Mesothelial cell of epicardium (in vitro differentiated cells): ENCODE measurements around the gene KRT72. TPM values are rescaled to one million over a fixed set of nuclear protein-coding genes. Genes with fewer than 3 reads are reported as not detected.

Experiments used
- DNase-seq, 2 experiments: peaks; one replicate each; pipeline ENCODE4 v3.0.0; 2021; ENCODE audit warnings: low spot score in 2 of 2; ENCODE audit not compliant: unreplicated experiment in 2 of 2
- H3K27ac Mint-ChIP-seq: 2 replicates; pipeline ENCODE4 v1.8.0; 2021; ENCODE audit warnings: mixed read lengths
- H3K27me3 Mint-ChIP-seq: 2 replicates; pipeline ENCODE4 v1.8.0; 2021; ENCODE audit warnings: low read depth, mixed read lengths
- H3K36me3 Mint-ChIP-seq: 2 replicates; pipeline ENCODE4 v1.8.0; 2021; ENCODE audit warnings: mixed read lengths
- H3K4me1 Mint-ChIP-seq: 2 replicates; pipeline ENCODE4 v1.8.0; 2021; ENCODE audit warnings: mixed read lengths
- H3K4me3 Mint-ChIP-seq: 2 replicates; pipeline ENCODE4 v1.8.0; 2021; ENCODE audit warnings: mild to moderate bottlenecking, moderate library complexity, mixed read lengths
- H3K9me3 Mint-ChIP-seq: 2 replicates; pipeline ENCODE4 v1.8.0; 2021; ENCODE audit warnings: mixed read lengths
- total RNA-seq: library from RNA; stranded (reverse); gene quantifications from 3 replicates; pipeline ENCODE4 v1.2.1, GENCODE V29; 2021
- TF ChIP-seq, protein P1 (sequence below): fragments of 200-600 bp; sonication (generic); IDR thresholded peaks from one replicate; pipeline ENCODE4 v1.5.0; 2021; ENCODE audit warnings: antibody characterized with exemption; ENCODE audit not compliant: unreplicated experiment

Gene KRT72
- total RNA-seq, 1 donor from 2014 or later = not detected

- peaks cover 78% of the 10 kb centered on the region for H3K27me3 Mint-ChIP-seq
- H3K36me3 Mint-ChIP-seq = no peaks in the 10 kb centered on the region
- H3K4me3 Mint-ChIP-seq = no peak overlapping the region
- no peak overlapping the region for H3K27ac Mint-ChIP-seq
- TF ChIP-seq, protein P1, sequence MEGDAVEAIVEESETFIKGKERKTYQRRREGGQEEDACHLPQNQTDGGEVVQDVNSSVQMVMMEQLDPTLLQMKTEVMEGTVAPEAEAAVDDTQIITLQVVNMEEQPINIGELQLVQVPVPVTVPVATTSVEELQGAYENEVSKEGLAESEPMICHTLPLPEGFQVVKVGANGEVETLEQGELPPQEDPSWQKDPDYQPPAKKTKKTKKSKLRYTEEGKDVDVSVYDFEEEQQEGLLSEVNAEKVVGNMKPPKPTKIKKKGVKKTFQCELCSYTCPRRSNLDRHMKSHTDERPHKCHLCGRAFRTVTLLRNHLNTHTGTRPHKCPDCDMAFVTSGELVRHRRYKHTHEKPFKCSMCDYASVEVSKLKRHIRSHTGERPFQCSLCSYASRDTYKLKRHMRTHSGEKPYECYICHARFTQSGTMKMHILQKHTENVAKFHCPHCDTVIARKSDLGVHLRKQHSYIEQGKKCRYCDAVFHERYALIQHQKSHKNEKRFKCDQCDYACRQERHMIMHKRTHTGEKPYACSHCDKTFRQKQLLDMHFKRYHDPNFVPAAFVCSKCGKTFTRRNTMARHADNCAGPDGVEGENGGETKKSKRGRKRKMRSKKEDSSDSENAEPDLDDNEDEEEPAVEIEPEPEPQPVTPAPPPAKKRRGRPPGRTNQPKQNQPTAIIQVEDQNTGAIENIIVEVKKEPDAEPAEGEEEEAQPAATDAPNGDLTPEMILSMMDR = no peak
- H3K4me1 Mint-ChIP-seq = no peaks in the 10 kb centered on the region
- DNase-seq = peak in 1 of 2 experiments; percentile 24
- H3K9me3 Mint-ChIP-seq = no peaks in the 10 kb centered on the region
These were observed 9.8 kb upstream of the KRT72 start for GRCh38 chr12:52611080-52611468.

GRCh38 chr12:52608826-52609630, 7.8 kb upstream of the KRT72 start:
- H3K27ac Mint-ChIP-seq = no peak overlapping the region
- peaks cover 79% of the 10 kb centered on the region for H3K27me3 Mint-ChIP-seq
- H3K4me3 Mint-ChIP-seq = no peak overlapping the region
- no peaks in the 10 kb centered on the region for H3K9me3 Mint-ChIP-seq
- TF ChIP-seq, protein P1 = no peak
- no peaks in the 10 kb centered on the region for H3K4me1 Mint-ChIP-seq
- DNase-seq = no peak
- H3K36me3 Mint-ChIP-seq = no peaks in the 10 kb centered on the region

GRCh38 chr12:52608161-52608560, 6.9 kb upstream of the KRT72 start:
- Mint-ChIP-seq H3K4me1 (no peaks in the 10 kb centered on the region), H3K27ac (no peak overlapping the region), H3K4me3 (no peak overlapping the region), H3K9me3 (no peaks in the 10 kb centered on the region), H3K36me3 (no peaks in the 10 kb centered on the region), H3K27me3 (peaks cover 74% of the 10 kb centered on the region)
- TF ChIP-seq, protein P1 = no peak
- no peak for DNase-seq

GRCh38 chr12:52607314-52607713, 6.1 kb upstream of the KRT72 start:
- H3K9me3 Mint-ChIP-seq = no peaks in the 10 kb centered on the region
- no peak overlapping the region for H3K27ac Mint-ChIP-seq
- peaks cover 73% of the 10 kb centered on the region for H3K27me3 Mint-ChIP-seq
- H3K4me3 Mint-ChIP-seq = no peak overlapping the region
- no peaks in the 10 kb centered on the region for H3K4me1 Mint-ChIP-seq
- TF ChIP-seq, protein P1 = no peak
- DNase-seq = no peak
- H3K36me3 Mint-ChIP-seq = no peaks in the 10 kb centered on the region

DNA sequence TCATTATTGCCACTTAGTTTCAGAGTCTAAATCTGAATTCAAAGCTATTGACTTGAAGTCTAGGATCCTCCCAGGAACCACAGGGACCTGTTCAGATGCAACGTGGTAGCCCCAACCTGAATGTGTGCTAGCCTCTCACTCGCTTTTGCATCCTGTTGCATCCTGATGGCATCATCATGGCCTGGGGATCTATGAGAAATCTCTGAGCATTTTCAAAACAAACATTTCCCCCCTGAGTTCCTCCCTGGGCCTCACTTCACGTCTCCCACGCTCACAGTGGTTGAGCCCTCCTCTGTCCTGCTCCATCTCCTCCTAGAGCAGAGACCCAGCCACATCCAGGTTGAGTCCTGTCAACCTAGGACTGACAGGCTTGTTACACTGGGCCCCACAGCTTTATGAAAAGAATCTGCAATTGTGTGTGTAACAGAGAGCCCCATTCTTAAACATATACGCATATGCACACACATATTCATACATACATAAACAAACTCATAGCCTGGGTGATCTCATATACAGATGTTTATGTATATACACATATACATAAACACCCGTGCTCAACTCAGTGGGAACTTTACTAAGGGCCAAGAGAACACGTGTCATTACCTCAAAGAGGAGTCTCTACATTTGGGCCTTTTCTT, 5.4 kb upstream of the KRT72 start:
- peaks cover 72% of the 10 kb centered on the region for H3K27me3 Mint-ChIP-seq
- no peak for DNase-seq
- TF ChIP-seq, protein P1 = no peak

More for the DNA sequence above, 5.4 kb upstream of the KRT72 start:
- H3K4me3 Mint-ChIP-seq = no peak overlapping the region
- H3K9me3 Mint-ChIP-seq = no peaks in the 10 kb centered on the region
- no peak overlapping the region for H3K27ac Mint-ChIP-seq
- H3K36me3 Mint-ChIP-seq = no peaks in the 10 kb centered on the region
- H3K4me1 Mint-ChIP-seq = no peaks in the 10 kb centered on the region
